GOT3 (cell line): ENCODE results near the gene CACNA1G.

ENCODE experiments used
- DNase-seq: peaks from one replicate; lab custom pipeline; 2025; ENCODE audit warnings: mixed read lengths; lab: John Stamatoyannopoulos, UW

CACNA1G gene

GRCh38 chr17:50651661-50652060 lies 91.1 kb downstream of the CACNA1G start:
- DNase-seq, result no peak

- DNase-seq, result no peak
Measured at GRCh38 chr17:50653738-50654137, 93.2 kb downstream of the CACNA1G start.

GRCh38 chr17:50656509-50656908 lies 96.0 kb downstream of the CACNA1G start:
- no peak for DNase-seq

- no peak for DNase-seq
Measured at GRCh38 chr17:50657054-50657453, 96.5 kb downstream of the CACNA1G start.

- no peak for DNase-seq
Measured at GRCh38 chr17:50657627-50658026, 97.1 kb downstream of the CACNA1G start.

GRCh38 chr17:50658616-50659015 lies 98.1 kb downstream of the CACNA1G start:
- DNase-seq, result no peak

- DNase-seq, result no peak
Measured at GRCh38 chr17:50659179-50659578, 98.7 kb downstream of the CACNA1G start.

- DNase-seq, result no peak
Measured at GRCh38 chr17:50660042-50660886, 99.7 kb downstream of the CACNA1G start.

GRCh38 chr17:50660887-50661345 lies 100.4 kb downstream of the CACNA1G start:
- DNase-seq, result no peak

GRCh38 chr17:50661348-50661747 lies 100.8 kb downstream of the CACNA1G start:
- DNase-seq, result no peak

- no peak for DNase-seq
Measured at GRCh38 chr17:50661795-50662391, 101.4 kb downstream of the CACNA1G start.

GRCh38 chr17:50662632-50663225 lies 102.2 kb downstream of the CACNA1G start:
- DNase-seq, result no peak

GRCh38 chr17:50663812-50664374 lies 103.4 kb downstream of the CACNA1G start:
- DNase-seq, result no peak

- DNase-seq, result no peak
Measured at GRCh38 chr17:50664788-50665458, 104.4 kb downstream of the CACNA1G start.

GRCh38 chr17:50665838-50666237 lies 105.3 kb downstream of the CACNA1G start:
- DNase-seq, result no peak

GRCh38 chr17:50666316-50666715 lies 105.8 kb downstream of the CACNA1G start:
- DNase-seq, result no peak

GRCh38 chr17:50667259-50668024 lies 106.9 kb downstream of the CACNA1G start:
- DNase-seq, result no peak

- DNase-seq, result no peak
Measured at GRCh38 chr17:50668025-50668837, 107.7 kb downstream of the CACNA1G start.

- DNase-seq, result no peak
Measured at GRCh38 chr17:50668838-50669581, 108.5 kb downstream of the CACNA1G start.

GRCh38 chr17:50672071-50672470 lies 111.6 kb downstream of the CACNA1G start:
- no peak for DNase-seq
